HG02938 (cell line): Measurements from ENCODE around the gene YBX2.
A peak's percentile ranks its signal among the peaks of the same experiment; 100 is the strongest.
"Not testable (repeated sequence)": the region's sequence is repeated elsewhere in the genome, so short reads cannot be mapped to it uniquely, and the experiment has no call there.

Source experiments
- ATAC-seq: cut with Tn5 transposase; IDR thresholded peaks from one replicate; pipeline ENCODE4 v1.9.1; 2021; ENCODE audit warnings: mild to moderate bottlenecking, moderate library complexity; ENCODE audit not compliant: unreplicated experiment

Gene YBX2

DNA sequence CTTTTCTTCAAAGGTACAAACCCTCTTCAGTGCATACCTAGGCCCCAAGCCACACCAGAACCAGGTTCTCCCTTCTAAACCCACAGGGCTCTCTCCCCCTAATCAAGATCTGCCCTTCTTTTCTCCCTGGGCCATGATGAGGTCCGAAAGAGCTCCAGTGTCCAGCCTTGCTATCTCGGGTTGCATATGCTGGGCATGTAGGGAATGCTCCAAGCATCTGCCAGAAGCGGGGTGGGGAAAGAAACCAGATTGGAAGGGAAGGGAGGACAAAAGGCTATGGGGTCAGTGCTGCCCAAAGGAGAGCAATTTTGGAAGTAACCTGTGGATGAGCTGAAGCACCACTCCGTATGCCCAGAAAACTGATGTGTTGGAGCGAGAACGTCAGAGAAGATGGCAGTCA, 45.2 kb downstream of the YBX2 start:
- no peak for ATAC-seq

DNA sequence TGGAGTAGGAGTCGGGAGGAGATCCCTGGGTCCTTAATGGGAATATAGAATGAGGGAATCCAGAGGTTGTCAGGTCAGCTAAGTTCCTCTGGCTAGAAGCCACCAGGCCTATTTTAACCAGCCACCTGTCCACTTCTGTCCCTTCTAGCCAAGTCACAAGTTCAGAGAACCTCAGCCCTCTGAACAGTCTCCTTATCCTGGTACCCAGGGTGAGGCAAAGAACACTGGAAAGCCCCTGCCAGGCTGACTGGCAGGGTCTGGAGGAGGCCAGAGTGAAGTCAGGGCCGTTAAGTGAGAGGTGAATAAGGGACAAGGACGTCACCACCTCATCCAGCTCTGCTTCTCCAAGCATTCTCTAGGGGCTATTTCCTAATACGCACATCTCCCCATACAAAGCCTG, 45.6 kb downstream of the YBX2 start:
- ATAC-seq: no peak

DNA sequence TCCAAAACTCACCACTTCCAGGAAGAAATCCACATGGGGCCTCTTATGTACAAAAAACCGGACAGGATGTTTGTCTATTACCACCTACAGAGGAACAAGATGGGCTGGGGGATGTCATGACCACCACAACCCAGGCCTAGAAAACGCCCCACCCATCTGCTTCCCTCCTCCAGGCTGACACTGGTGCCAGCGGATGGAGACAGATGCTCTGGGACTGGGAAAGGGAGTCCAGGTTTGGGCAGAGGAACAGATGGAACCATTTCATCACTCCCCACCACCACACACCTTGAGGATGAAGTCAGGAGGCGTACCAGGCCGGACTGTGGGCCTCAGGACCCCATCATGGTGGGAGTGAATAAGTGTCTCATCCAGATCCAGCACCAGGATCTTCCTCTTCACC, 47.7 kb downstream of the YBX2 start:
- no peak for ATAC-seq

DNA sequence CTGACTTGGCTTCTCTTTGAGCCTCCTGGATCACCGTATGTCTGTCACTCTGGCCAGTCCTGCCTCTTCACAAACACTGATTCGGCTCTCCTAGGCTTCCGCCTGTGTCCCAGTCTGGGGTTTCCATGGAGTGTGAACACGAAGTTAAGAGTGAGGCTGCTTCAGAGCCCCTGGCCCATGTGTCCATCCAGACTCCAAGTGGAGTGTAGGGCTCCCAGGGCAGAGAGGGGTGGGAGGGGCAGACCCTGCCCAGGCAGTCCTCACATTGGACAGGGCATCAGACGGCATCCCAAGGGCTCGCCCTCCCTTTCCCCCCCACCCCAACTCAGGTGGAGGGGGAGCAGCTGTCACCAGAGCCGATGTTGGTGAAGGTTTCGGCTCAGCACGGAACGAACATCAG, 50.6 kb downstream of the YBX2 start:
- ATAC-seq: not testable (repeated sequence)

DNA sequence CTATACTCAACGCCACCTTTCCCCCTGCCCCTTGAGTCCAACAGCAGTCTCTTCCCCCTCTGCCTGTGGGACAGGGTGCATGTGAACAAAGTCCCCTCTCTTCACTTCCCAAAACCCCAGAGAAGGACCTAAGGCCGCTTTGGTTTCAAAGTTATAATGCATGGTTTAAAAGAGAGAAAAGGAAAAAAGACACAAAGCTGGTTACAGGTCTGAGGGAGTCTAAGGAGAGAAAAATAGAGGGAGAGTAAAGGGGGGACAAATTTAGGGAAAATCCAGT, 51.0 kb downstream of the YBX2 start:
- ATAC-seq: no peak

DNA sequence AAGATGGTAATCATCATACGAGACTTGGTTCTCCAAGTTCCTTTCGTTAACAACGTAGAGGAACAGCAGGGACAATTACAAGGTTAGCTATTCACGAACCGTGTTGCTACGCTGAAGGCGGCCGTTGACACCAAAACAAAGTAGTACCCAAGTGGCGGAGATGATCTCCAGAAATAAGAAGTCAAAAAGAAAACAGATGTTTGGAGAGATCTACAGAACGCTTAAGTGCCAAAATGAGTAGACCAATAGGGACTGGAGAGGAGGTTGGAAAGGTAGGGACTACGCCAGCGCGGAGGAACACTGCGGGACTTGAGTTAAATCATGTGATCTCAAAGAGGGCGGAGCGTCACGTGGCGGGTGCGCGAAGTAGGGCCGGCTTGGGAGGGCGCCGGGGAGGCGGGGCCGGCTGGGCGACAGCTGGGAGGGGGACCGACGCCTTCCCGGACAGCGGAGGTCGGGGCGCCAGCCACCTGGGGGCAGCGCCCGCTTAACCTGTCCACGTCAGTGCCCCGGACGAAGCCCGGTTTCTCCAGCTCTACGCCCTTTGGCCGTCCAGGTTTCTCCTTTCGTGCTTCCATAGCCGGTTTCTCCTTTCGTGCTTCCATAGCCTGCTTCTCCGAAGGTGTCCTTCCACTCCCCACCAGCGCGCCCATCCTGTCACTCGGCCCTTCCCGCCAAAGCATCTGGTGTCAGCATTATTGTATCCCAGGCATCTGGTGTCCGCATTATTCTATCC, 51.6 kb downstream of the YBX2 start:
- ATAC-seq: peak; percentile 43

- peak; percentile 34 for ATAC-seq
These were observed 52.4 kb downstream of the YBX2 start, which contains the start of gene GABARAP for GRCh38 chr17:7241783-7242716. Gene GABARAP, minus strand, starts transcription at chr17:7242449. Its CDS starts 119 bp downstream, at chr17:7242330.

GRCh38 chr17:7241090-7241733, 53.2 kb downstream of the YBX2 start:
- no peak for ATAC-seq

DNA sequence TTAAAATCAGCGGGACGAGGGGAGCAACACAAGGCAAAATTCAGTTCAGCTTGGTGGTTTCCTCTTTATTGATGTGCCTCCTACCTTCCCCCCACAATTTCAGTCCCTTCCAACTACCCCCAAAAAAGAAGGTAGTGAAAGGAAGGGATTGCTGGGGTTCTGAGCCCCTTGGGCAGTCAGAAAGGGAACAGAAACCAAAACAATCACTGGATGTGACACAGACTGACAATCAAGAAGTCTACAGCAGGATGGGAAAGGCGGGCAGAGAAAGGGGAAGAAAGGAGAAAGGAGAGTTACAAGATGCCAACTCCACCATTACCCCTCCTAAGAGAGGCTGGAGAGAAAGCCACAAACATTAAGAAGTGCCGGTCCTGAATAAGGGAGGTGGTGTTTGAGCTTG, 54.1 kb downstream of the YBX2 start:
- ATAC-seq: no peak

DNA sequence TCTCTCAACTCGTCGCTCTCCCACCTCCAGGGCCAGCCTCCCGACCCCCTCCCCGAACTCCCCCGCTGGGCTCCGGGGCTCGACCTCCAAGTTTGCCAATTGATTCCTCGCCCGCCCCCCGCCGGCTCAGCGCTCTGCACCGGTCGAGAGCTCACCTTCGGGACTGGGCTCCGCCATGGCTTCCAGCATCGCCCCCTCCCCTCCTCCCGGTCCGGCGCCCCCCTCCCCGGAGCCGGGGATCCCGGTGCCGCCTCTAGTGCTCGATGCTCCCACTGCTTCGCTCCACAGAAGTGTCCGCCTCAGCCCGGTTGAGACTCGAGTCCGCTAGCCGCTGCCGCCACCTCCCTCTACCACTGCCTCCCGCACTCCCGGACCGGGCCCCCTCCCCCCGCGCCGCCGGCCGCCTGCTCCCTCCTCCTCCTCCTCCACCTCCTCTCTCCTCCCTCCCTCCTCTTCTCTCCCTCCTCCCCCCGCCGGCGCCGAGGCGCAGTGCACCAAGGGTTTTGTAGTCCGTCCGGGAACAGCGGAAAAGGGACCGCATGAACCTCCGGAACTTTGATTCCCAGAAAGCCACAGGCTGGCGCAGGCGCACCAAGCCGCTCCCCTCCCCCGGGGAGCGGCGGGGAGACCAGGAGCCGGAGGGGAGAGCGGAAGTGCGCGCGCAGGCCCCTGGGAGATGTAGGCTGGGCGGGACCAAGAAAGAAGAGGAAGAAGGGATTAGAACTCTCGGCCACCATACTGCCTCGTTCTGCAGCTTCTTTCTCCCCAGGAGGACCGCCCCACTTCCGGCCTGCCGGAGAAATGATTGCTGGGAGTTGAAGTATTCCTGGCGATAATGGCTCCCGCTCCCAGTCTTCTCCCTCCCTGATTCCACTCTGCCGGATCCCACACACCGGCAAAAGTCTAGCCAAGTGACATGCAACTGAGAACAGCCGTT, 55.1 kb downstream of the YBX2 start, which contains the start of gene PHF23:
TSS of gene PHF23 (minus strand) at position 367 of the 937 bp plus-strand sequence. CDS start at position 189, 178 bp downstream.
- ATAC-seq: peak; percentile 44

DNA sequence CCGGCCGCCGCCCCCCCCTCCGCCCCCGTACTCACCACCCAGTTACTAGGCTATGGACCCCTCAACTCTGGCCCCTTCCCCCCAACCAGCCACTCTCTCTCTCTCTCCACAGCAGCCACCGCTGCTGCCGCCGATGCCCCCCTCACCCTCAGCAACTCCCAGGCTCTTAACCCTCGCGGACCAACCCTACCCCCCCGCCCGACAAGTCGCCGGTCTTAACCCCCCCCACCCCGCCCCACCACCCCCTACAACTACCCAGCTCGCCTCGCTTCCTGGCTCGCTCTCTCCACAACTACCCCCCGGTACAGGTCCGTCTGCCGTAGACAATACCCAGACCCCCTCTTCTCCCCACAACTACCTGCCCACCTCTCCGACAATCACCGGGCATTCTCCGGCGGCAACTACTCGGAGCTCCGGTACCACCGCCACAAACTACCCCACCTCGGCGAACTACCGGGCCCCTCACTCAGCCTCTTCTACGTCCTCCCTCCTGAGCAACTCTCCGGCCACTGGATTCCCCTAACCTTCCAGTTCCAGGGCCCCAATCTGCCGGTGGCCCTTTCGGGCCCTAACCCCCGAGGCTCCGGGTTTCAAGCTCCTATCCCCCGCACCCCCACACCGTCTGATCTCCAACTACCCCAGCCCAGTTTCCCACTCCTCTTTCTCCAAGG, 55.9 kb downstream of the YBX2 start:
- ATAC-seq: no peak
